GM12892 (cell line): ENCODE results near the gene LENG1.

Experiments used
- POLR2A ChIP-seq: IDR thresholded peaks from 2 replicates; pipeline ENCODE4 v1.6.1; 2011; ENCODE audit warnings: low read depth, low read length, control low read depth
- POLR2AphosphoS5 ChIP-seq: IDR thresholded peaks from 2 replicates; pipeline ENCODE4 v1.6.1; 2011; ENCODE audit warnings: low read depth, low read length, control low read depth
- TAF1 ChIP-seq: IDR thresholded peaks from 2 replicates; pipeline ENCODE4 v1.6.1; 2011; ENCODE audit warnings: low read depth, mild to moderate bottlenecking, control low read depth, low read length, borderline replicate concordance

GRCh38 chr19:54153731-54154326 is 5.7 kb downstream of the LENG1 start:
- TF ChIP-seq POLR2A (peak; percentile 43; the same call in 1 of the 2 replicates), TAF1 (no peak), POLR2AphosphoS5 (peak; percentile 23; the same call in 1 of the 2 replicates)
